ENCODE measurements around the gene HMCN2.

HMCN2 gene

GRCh38 chr9:130333041-130333711 is 67.6 kb downstream of the HMCN2 start:
- no peak for TF ChIP-seq CTCF (conservative IDR thresholded peaks at IDR 0.05; ENCODE audit: low read depth, low read length)
- no peak overlapping the region for H3K9ac ChIP-seq
- no peaks in the 10 kb centered on the region for H3K79me2 ChIP-seq (ENCODE audit: insufficient read depth, low read depth)
- H3K27me3 ChIP-seq (ENCODE audit: insufficient read depth, low read depth), result peaks cover 76% of the 10 kb centered on the region
- no peaks in the 10 kb centered on the region for H3K4me1 ChIP-seq (ENCODE audit: low read depth, poor library complexity, severe bottlenecking)
- H2AFZ ChIP-seq (ENCODE audit: low read depth), result no peak overlapping the region
- no peak overlapping the region for H3K4me3 ChIP-seq (IDR thresholded peaks at IDR 0.05; ENCODE audit: insufficient read depth, low read depth, low read length)
- no peak overlapping the region for H3K4me2 ChIP-seq
- H4K20me1 ChIP-seq (ENCODE audit: insufficient read depth), result no peaks in the 10 kb centered on the region
- H3K36me3 ChIP-seq (ENCODE audit: insufficient read depth), result no peaks in the 10 kb centered on the region
- H3K27ac ChIP-seq, result no peak overlapping the region

GRCh38 chr9:130333712-130334062 is 68.1 kb downstream of the HMCN2 start:
- H4K20me1 ChIP-seq (ENCODE audit: insufficient read depth), result no peaks in the 10 kb centered on the region
- no peaks in the 10 kb centered on the region for H3K4me1 ChIP-seq (ENCODE audit: low read depth, poor library complexity, severe bottlenecking)
- no peak overlapping the region for H3K9ac ChIP-seq
- H2AFZ ChIP-seq (ENCODE audit: low read depth), result no peak overlapping the region
- H3K4me3 ChIP-seq (IDR thresholded peaks at IDR 0.05; ENCODE audit: insufficient read depth, low read depth, low read length), result no peak overlapping the region
- no peak for TF ChIP-seq CTCF (conservative IDR thresholded peaks at IDR 0.05; ENCODE audit: low read depth, low read length)
- no peak overlapping the region for H3K27ac ChIP-seq
- H3K36me3 ChIP-seq (ENCODE audit: insufficient read depth), result no peaks in the 10 kb centered on the region
- H3K79me2 ChIP-seq (ENCODE audit: insufficient read depth, low read depth), result no peaks in the 10 kb centered on the region
- H3K4me2 ChIP-seq, result no peak overlapping the region
- peaks cover 71% of the 10 kb centered on the region for H3K27me3 ChIP-seq (ENCODE audit: insufficient read depth, low read depth)

GRCh38 chr9:130334915-130335314 is 69.4 kb downstream of the HMCN2 start:
- Histone ChIP-seq H3K36me3 (ENCODE audit: insufficient read depth) (no peaks in the 10 kb centered on the region), H3K4me3 (IDR thresholded peaks at IDR 0.05; ENCODE audit: insufficient read depth, low read depth, low read length) (no peak overlapping the region), H3K27ac (no peak overlapping the region), H3K4me2 (no peak overlapping the region), H2AFZ (ENCODE audit: low read depth) (no peak overlapping the region), H3K79me2 (ENCODE audit: insufficient read depth, low read depth) (no peaks in the 10 kb centered on the region), H3K4me1 (ENCODE audit: low read depth, poor library complexity, severe bottlenecking) (no peaks in the 10 kb centered on the region), H3K9ac (no peak overlapping the region), H4K20me1 (ENCODE audit: insufficient read depth) (no peaks in the 10 kb centered on the region), H3K27me3 (ENCODE audit: insufficient read depth, low read depth) (peaks cover 62% of the 10 kb centered on the region)
- TF ChIP-seq CTCF (conservative IDR thresholded peaks at IDR 0.05; ENCODE audit: low read depth, low read length), result no peak

GRCh38 chr9:130336027-130336610 is 70.6 kb downstream of the HMCN2 start:
- no peaks in the 10 kb centered on the region for H4K20me1 ChIP-seq (ENCODE audit: insufficient read depth)
- no peak overlapping the region for H3K4me2 ChIP-seq
- no peak overlapping the region for H3K4me3 ChIP-seq (IDR thresholded peaks at IDR 0.05; ENCODE audit: insufficient read depth, low read depth, low read length)
- H3K36me3 ChIP-seq (ENCODE audit: insufficient read depth), result no peaks in the 10 kb centered on the region
- H2AFZ ChIP-seq (ENCODE audit: low read depth), result no peak overlapping the region
- H3K79me2 ChIP-seq (ENCODE audit: insufficient read depth, low read depth), result no peaks in the 10 kb centered on the region
- no peaks in the 10 kb centered on the region for H3K4me1 ChIP-seq (ENCODE audit: low read depth, poor library complexity, severe bottlenecking)
- no peak for TF ChIP-seq CTCF (conservative IDR thresholded peaks at IDR 0.05; ENCODE audit: low read depth, low read length)
- peaks cover 61% of the 10 kb centered on the region for H3K27me3 ChIP-seq (ENCODE audit: insufficient read depth, low read depth)
- no peak overlapping the region for H3K27ac ChIP-seq
- H3K9ac ChIP-seq, result no peak overlapping the region
